Cortex of kidney (tissue), 1 donor: ENCODE results near the gene OAS1.

Experiments
- DNase-seq: peaks from one replicate; lab custom pipeline; 2025; lab: John Stamatoyannopoulos, UW

The OAS1 gene

GRCh38 chr12:112906712-112907414 lies at the start of gene OAS1:
Gene OAS1, plus strand, starts transcription at chr12:112906962. Its CDS starts 78 bp downstream, at chr12:112907040.
- DNase-seq = no peak

GRCh38 chr12:112859291-112859690 lies 47.5 kb upstream of the OAS1 start:
- no peak for DNase-seq

- no peak for DNase-seq
Measured at GRCh38 chr12:112860181-112860580, 46.6 kb upstream of the OAS1 start.

- DNase-seq = no peak
Measured at GRCh38 chr12:112861284-112861683, 45.5 kb upstream of the OAS1 start.

- DNase-seq = no peak
Measured at GRCh38 chr12:112862636-112863290, 44.0 kb upstream of the OAS1 start.

- no peak for DNase-seq
Measured at GRCh38 chr12:112868459-112869041, 38.2 kb upstream of the OAS1 start.

GRCh38 chr12:112869091-112869490 lies 37.7 kb upstream of the OAS1 start:
- no peak for DNase-seq

GRCh38 chr12:112869778-112870177 lies 37.0 kb upstream of the OAS1 start:
- DNase-seq = no peak

- no peak for DNase-seq
Measured at GRCh38 chr12:112870267-112870980, 36.3 kb upstream of the OAS1 start.

- DNase-seq = no peak
Measured at GRCh38 chr12:112875608-112876007, 31.2 kb upstream of the OAS1 start.

GRCh38 chr12:112876506-112876905 lies 30.3 kb upstream of the OAS1 start:
- no peak for DNase-seq

- DNase-seq = no peak
Measured at GRCh38 chr12:112877006-112877405, 29.8 kb upstream of the OAS1 start.

GRCh38 chr12:112878488-112878887 lies 28.3 kb upstream of the OAS1 start:
- DNase-seq = no peak

- no peak for DNase-seq
Measured at GRCh38 chr12:112879191-112879705, 27.5 kb upstream of the OAS1 start.

- no peak for DNase-seq
Measured at GRCh38 chr12:112881602-112882001, 25.2 kb upstream of the OAS1 start.

- no peak for DNase-seq
Measured at GRCh38 chr12:112885236-112885635, 21.5 kb upstream of the OAS1 start.

- DNase-seq = no peak
Measured at GRCh38 chr12:112887550-112887949, 19.2 kb upstream of the OAS1 start.

- DNase-seq = no peak
Measured at GRCh38 chr12:112891093-112892024, 15.4 kb upstream of the OAS1 start.

GRCh38 chr12:112892856-112893255 lies 13.9 kb upstream of the OAS1 start:
- DNase-seq = no peak

GRCh38 chr12:112894128-112894527 lies 12.6 kb upstream of the OAS1 start:
- DNase-seq = no peak

GRCh38 chr12:112898380-112898779 lies 8.4 kb upstream of the OAS1 start:
- no peak for DNase-seq
